OCI-LY1 (cell line): ENCODE data around the gene SLC9A2.
A peak's percentile ranks its signal among the peaks of the same experiment; 100 is the strongest.

ENCODE experiments used
- H2AFZ ChIP-seq: fragments of 200-600 bp; sonication (generic), shearing (Covaris generic); 2 replicates; pipeline ENCODE4 v1.6.0; 2014; ENCODE audit warnings: antibody characterized with exemption, mild to moderate bottlenecking, low read length
- H3F3A ChIP-seq: fragments of 200-600 bp; sonication (generic), shearing (Covaris generic); 2 replicates; pipeline ENCODE4 v1.6.0; 2014; ENCODE audit warnings: mild to moderate bottlenecking, antibody characterized with exemption, low read length, moderate library complexity; ENCODE audit not compliant: insufficient read depth
- H3K27ac ChIP-seq: fragments of 200-600 bp; sonication (generic); 2 replicates; pipeline ENCODE4 v1.5.1; 2014; ENCODE audit warnings: low read length, mixed run types, mild to moderate bottlenecking, low read depth; ENCODE audit not compliant: poor library complexity, severe bottlenecking
- H3K27me3 ChIP-seq: fragments of 200-600 bp; sonication (generic); 2 replicates; pipeline ENCODE4 v1.6.0; 2014; ENCODE audit warnings: antibody characterized with exemption, mild to moderate bottlenecking, low read length, moderate library complexity; ENCODE audit not compliant: insufficient read depth
- H3K36me3 ChIP-seq: fragments of 200-600 bp; sonication (generic); 2 replicates; pipeline ENCODE4 v1.6.1; 2014; ENCODE audit warnings: mild to moderate bottlenecking, antibody characterized with exemption, low read length, moderate library complexity, mixed read lengths; ENCODE audit not compliant: insufficient read depth
- H3K4me1 ChIP-seq: fragments of 200-600 bp; sonication (generic); 2 replicates; pipeline ENCODE4 v1.5.1; 2014; ENCODE audit warnings: mild to moderate bottlenecking, low read length, moderate library complexity; ENCODE audit not compliant: insufficient read depth, severe bottlenecking
- H3K4me2 ChIP-seq: fragments of 200-600 bp; sonication (generic), shearing (Covaris generic); 2 replicates; pipeline ENCODE4 v1.6.1; 2014; ENCODE audit warnings: low read length
- H3K4me3 ChIP-seq: fragments of 200-600 bp; sonication (generic); 2 replicates; pipeline ENCODE4 v1.5.1; 2014; ENCODE audit warnings: low read length, low read depth, mild to moderate bottlenecking, mixed read lengths; ENCODE audit not compliant: poor library complexity, severe bottlenecking
- H3K79me2 ChIP-seq: fragments of 200-600 bp; shearing (Covaris generic); 2 replicates; pipeline ENCODE4 v1.6.1; 2016; ENCODE audit warnings: mixed run types, low read length, mixed read lengths; ENCODE audit not compliant: insufficient read depth
- H3K9ac ChIP-seq: fragments of 200-600 bp; sonication (generic), shearing (Covaris generic); 2 replicates; pipeline ENCODE4 v1.6.1; 2014; ENCODE audit warnings: mild to moderate bottlenecking, low read length, mixed read lengths
- H3K9me2 ChIP-seq: fragments of 200-600 bp; sonication (generic), shearing (Covaris generic); 2 replicates; pipeline ENCODE4 v1.6.1; 2014; ENCODE audit warnings: low read depth, mild to moderate bottlenecking, low read length, mixed read lengths
- H3K9me3 ChIP-seq: fragments of 200-600 bp; shearing (Covaris generic); 2 replicates; pipeline ENCODE4 v1.6.1; 2014; ENCODE audit warnings: low read length, mixed read lengths
- H4K20me1 ChIP-seq: fragments of 200-600 bp; sonication (generic), shearing (Covaris generic); 2 replicates; pipeline ENCODE4 v1.6.0; 2016; ENCODE audit warnings: mild to moderate bottlenecking, low read length; ENCODE audit not compliant: insufficient read depth
- EZH2 ChIP-seq: fragments of 200-600 bp; sonication (generic), shearing (Covaris generic); IDR thresholded peaks from 2 replicates; pipeline ENCODE4 v1.8.0; 2017; ENCODE audit warnings: borderline replicate concordance, mixed run types, mild to moderate bottlenecking, antibody characterized with exemption, low read length, moderate library complexity, mixed read lengths
- TF ChIP-seq, protein P1 (sequence below): fragments of 200-600 bp; sonication (generic), shearing (Covaris generic); IDR thresholded peaks from 2 replicates; pipeline ENCODE4 v1.5.1; 2017; ENCODE audit warnings: mild to moderate bottlenecking, antibody characterized with exemption, low read length, moderate library complexity, mixed read lengths

Gene SLC9A2

DNA sequence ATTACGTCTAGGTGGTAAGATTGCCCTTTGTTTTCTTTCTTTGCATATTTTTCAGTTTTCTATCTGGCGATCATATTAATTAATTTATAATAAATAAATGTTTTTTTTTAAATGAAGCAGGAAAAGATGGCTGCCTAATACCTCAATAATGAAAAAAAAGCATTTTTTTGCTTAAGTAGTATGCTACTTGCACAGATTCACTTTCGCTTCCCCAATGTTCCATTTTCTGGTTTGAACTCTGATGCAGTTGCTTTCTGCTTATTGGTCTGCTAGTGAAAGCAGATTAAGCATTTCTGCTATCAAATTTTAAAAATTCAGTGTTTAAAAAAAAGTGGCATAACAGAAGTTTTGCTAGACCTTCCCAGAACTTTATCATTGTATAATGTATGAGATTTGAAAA is 130.6 kb downstream of the SLC9A2 start:
- Histone ChIP-seq H3K9me3 (no peaks in the 10 kb centered on the region), H3K27ac (no peak overlapping the region), H3K4me3 (no peak overlapping the region), H3K4me2 (no peak overlapping the region), H3F3A (no peaks in the 10 kb centered on the region), H4K20me1 (no peaks in the 10 kb centered on the region), H3K79me2 (no peaks in the 10 kb centered on the region), H3K27me3 (no peaks in the 10 kb centered on the region), H3K36me3 (no peaks in the 10 kb centered on the region), H3K4me1 (no peaks in the 10 kb centered on the region), H3K9me2 (no peaks in the 10 kb centered on the region), H3K9ac (no peak overlapping the region), H2AFZ (no peak overlapping the region)
- TF ChIP-seq, protein P1, sequence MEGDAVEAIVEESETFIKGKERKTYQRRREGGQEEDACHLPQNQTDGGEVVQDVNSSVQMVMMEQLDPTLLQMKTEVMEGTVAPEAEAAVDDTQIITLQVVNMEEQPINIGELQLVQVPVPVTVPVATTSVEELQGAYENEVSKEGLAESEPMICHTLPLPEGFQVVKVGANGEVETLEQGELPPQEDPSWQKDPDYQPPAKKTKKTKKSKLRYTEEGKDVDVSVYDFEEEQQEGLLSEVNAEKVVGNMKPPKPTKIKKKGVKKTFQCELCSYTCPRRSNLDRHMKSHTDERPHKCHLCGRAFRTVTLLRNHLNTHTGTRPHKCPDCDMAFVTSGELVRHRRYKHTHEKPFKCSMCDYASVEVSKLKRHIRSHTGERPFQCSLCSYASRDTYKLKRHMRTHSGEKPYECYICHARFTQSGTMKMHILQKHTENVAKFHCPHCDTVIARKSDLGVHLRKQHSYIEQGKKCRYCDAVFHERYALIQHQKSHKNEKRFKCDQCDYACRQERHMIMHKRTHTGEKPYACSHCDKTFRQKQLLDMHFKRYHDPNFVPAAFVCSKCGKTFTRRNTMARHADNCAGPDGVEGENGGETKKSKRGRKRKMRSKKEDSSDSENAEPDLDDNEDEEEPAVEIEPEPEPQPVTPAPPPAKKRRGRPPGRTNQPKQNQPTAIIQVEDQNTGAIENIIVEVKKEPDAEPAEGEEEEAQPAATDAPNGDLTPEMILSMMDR: no peak
- TF ChIP-seq EZH2: no peak

DNA sequence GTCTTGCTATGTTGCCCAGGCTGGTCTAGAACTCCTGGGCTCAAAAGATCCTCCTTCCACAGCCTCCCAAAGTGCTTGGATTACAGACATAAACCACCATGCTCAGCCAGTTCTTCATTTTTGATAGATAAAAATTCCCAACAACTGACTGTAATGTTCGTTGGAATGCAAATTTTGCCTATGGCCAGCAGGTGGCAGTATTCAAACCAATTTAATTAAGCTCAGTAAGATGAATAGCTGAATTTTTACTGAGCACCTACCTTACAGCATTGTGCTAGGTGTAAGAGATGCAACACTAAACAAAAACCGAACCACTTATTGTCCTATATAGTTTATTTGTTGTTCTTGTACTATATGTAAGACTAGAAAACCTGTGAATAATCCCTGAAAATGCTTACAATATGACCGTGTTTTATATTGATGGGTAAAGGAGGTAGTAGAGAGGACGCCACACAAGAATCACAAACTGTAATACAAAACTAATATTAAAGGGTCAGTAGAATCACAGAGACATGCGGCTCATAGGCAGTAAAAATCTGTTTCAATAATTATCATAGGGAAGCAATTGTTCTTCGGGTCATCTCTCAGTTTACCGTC is 134.3 kb downstream of the SLC9A2 start:
- Histone ChIP-seq H3F3A (no peaks in the 10 kb centered on the region), H2AFZ (no peak overlapping the region)

DNA sequence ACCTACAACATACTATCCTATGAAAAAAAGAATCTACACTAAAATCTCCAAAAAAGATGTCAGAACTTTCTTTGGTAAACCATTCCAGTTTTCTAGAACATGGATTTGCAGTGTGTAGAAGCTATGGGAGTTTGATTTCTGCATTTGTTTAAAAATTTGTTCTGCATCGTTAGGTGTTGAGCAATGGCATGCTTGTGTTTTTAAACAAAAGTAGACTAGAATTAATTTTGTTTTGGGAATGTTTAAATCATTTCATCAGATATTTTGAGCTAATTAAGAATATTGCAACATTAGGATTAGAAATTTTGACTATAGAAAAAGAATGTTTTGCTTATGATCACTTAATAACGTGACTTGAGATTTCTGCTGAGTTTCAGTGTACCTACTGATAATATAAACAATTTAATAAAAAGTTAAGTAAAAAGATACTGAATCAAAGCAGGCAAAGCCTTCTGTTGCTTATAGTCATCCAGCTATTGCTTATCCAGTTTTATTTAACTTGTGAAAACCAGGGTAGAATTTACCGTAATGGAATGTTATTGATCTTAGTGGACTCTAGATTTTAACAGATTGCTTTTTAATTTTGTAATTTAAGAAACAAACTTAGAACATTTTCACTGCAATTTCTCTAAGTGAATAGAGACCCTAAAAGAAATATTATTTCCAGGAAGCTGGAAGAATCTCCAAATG is 135.2 kb downstream of the SLC9A2 start:
- no peaks in the 10 kb centered on the region for H3K27me3 ChIP-seq
- no peak overlapping the region for H2AFZ ChIP-seq
- no peak overlapping the region for H3K27ac ChIP-seq
- H3K9me3 ChIP-seq: no peaks in the 10 kb centered on the region
- no peak overlapping the region for H3K9ac ChIP-seq
- H3K9me2 ChIP-seq: no peaks in the 10 kb centered on the region
- TF ChIP-seq EZH2: no peak
- TF ChIP-seq, protein P1: no peak
- H3K4me3 ChIP-seq: no peak overlapping the region
- no peak overlapping the region for H3K4me2 ChIP-seq
- no peaks in the 10 kb centered on the region for H3F3A ChIP-seq
- no peaks in the 10 kb centered on the region for H3K79me2 ChIP-seq
- H3K36me3 ChIP-seq: no peaks in the 10 kb centered on the region
- no peaks in the 10 kb centered on the region for H4K20me1 ChIP-seq
- H3K4me1 ChIP-seq: no peaks in the 10 kb centered on the region

More for the DNA sequence above, 134.3 kb downstream of the SLC9A2 start:
- no peaks in the 10 kb centered on the region for H3K9me2 ChIP-seq
- H3K27me3 ChIP-seq: no peaks in the 10 kb centered on the region
- TF ChIP-seq EZH2: no peak
- TF ChIP-seq, protein P1: peak; percentile 68
- H3K36me3 ChIP-seq: no peaks in the 10 kb centered on the region
- H4K20me1 ChIP-seq: no peaks in the 10 kb centered on the region
- no peaks in the 10 kb centered on the region for H3K4me1 ChIP-seq
- no peak overlapping the region for H3K4me3 ChIP-seq
- H3K27ac ChIP-seq: no peak overlapping the region
- H3K79me2 ChIP-seq: no peaks in the 10 kb centered on the region
- H3K4me2 ChIP-seq: no peak overlapping the region
- H3K9ac ChIP-seq: no peak overlapping the region
- no peaks in the 10 kb centered on the region for H3K9me3 ChIP-seq
